ENCODE results near the gene RDH11.

Gene RDH11

DNA sequence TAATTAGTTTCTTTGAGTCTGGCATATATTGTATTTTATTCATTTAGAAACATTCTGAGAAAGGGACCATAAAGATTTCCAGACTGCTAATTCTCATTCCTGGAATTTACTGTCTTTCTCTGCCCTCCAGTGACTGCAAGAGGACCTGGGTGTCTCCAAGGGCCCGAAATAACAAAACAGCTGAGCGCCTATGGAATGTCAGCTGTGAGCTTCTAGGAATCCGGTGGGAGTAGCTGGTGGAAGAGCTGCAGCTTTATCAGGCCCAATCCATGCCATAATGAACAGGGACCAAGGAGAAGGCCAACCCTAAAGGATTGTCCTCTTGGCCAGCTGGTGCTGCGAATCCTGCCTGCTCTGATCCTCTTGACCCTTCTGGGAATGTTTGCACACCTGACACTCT, 38.1 kb upstream of the RDH11 start:
- TF ChIP-seq L3MBTL2 (conservative IDR thresholded peaks at IDR 0.05): no peak
- TF ChIP-seq, protein P1, sequence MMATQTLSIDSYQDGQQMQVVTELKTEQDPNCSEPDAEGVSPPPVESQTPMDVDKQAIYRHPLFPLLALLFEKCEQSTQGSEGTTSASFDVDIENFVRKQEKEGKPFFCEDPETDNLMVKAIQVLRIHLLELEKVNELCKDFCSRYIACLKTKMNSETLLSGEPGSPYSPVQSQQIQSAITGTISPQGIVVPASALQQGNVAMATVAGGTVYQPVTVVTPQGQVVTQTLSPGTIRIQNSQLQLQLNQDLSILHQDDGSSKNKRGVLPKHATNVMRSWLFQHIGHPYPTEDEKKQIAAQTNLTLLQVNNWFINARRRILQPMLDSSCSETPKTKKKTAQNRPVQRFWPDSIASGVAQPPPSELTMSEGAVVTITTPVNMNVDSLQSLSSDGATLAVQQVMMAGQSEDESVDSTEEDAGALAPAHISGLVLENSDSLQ (IDR thresholded peaks at IDR 0.05): no peak
- no peak for TF ChIP-seq ARNT (IDR thresholded peaks at IDR 0.05)
- ChIA-PET CTCF (no interaction called here), POLR2A (no interaction called here)
- DNase-seq (ENCODE audit: extremely low spot score): no peak

DNA sequence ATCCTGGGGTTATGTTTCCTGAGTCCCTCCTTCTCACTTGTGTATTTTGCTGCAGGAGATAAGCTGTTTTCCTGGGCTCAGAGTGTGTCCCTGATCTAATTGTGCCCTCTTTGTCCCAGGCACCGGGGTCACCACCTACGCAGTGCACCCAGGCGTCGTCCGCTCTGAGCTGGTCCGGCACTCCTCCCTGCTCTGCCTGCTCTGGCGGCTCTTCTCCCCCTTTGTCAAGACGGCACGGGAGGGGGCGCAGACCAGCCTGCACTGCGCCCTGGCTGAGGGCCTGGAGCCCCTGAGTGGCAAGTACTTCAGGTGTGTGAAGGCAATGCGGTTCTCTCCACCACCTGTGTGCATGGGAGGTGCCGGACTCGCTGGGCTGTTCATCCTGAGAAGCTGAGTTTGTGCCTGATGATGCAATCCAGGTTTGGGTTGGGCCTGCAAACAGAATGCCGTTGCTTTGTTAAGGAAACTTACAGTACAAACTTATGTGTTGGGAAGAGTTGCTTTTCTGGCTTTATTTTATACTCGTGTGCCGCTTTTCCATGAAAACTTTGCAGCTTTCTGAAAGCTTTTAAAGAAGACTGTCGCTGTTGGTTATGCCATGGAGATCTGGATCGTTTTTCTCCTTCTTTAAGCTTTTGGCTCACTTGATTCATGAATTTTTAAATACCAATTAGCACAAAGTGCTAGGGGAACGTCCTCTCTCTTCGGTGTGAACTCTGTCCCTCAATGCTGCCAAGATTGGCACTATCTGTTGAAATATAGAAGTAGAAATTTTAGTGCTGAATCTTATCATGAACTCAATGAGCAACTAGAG, 33.7 kb upstream of the RDH11 start:
- TF ChIP-seq FOXM1 (IDR thresholded peaks at IDR 0.05; ENCODE audit: borderline replicate concordance) (no peak), SP1 (IDR thresholded peaks at IDR 0.05) (no peak), CTBP1 (IDR thresholded peaks at IDR 0.05; ENCODE audit: borderline replicate concordance) (no peak), BHLHE40 (IDR thresholded peaks at IDR 0.05; ENCODE audit: borderline replicate concordance) (no peak)
- no peak for DNase-seq (ENCODE audit: extremely low spot score)
- CTCF ChIA-PET: no interaction called here
- POLR2A ChIA-PET: no interaction called here

DNA sequence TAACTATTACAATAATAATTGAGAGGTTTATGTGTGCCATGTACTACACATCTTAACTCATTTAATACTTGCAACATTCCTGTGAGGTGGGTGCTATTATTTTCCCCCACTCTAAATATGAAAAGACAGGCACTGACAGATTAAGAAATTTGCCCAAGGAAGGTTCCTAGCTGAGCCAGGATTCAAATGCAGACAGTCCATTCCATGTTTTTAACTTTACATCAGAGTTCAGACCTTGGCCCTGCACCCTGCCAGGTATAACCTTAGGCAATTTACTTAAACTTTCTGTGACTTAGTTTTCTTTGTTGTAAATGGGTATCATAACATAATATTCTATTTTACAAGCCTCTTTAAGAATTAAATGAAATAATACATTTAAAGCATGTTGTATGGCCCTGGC, 32.7 kb upstream of the RDH11 start:
- ChIA-PET CTCF (no interaction called here), POLR2A (no interaction called here)
- no peak for DNase-seq (ENCODE audit: extremely low spot score)
- TF ChIP-seq, protein P1 (IDR thresholded peaks at IDR 0.05): no peak
- TF ChIP-seq HDGF (IDR thresholded peaks at IDR 0.05; ENCODE audit: borderline replicate concordance) (no peak), FOXM1 (IDR thresholded peaks at IDR 0.05; ENCODE audit: borderline replicate concordance) (no peak), BHLHE40 (IDR thresholded peaks at IDR 0.05; ENCODE audit: borderline replicate concordance) (no peak), CTBP1 (IDR thresholded peaks at IDR 0.05; ENCODE audit: borderline replicate concordance) (no peak), TARDBP (IDR thresholded peaks at IDR 0.05) (no peak), SP1 (IDR thresholded peaks at IDR 0.05) (no peak), FOXK2 (IDR thresholded peaks at IDR 0.05) (no peak), SUZ12 (IDR thresholded peaks at IDR 0.05) (no peak), ELF4 (IDR thresholded peaks at IDR 0.05) (no peak), L3MBTL2 (conservative IDR thresholded peaks at IDR 0.05) (no peak), NFRKB (IDR thresholded peaks at IDR 0.05) (no peak), ARNT (IDR thresholded peaks at IDR 0.05) (no peak), LEF1 (IDR thresholded peaks at IDR 0.05; ENCODE audit: borderline replicate concordance) (no peak), ZNF384 (IDR thresholded peaks at IDR 0.05) (no peak), FOXA1 (IDR thresholded peaks at IDR 0.05) (no peak)

DNA sequence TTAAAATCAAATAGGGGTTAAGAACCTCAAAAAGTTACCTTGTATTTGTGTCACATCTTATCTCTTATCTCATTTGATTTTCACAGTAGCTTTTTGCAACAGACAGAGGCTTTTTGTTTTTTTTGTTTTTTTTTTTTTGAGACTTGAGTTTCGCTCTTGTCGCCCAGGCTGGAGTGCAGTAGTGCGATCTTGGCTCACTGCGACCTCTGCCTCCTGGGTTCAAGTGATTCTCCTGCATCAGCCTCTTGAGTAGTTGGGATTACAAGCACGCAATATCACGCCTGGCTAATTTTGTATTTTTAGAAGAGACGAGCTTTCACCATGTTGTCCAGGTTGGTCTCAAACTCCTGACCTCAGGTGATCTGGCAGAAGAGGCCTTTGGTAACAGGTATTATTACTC, 31.8 kb upstream of the RDH11 start:
- CTCF ChIA-PET: no interaction called here
- POLR2A ChIA-PET: interaction anchor here (0.6 kb wide), 1 partner anchor 147 kb away, joined by 3 read pairs; no protein-coding TSS in a partner anchor
- TF ChIP-seq, protein P1 (IDR thresholded peaks at IDR 0.05): no peak
- TF ChIP-seq TARDBP (IDR thresholded peaks at IDR 0.05) (no peak), HDGF (IDR thresholded peaks at IDR 0.05; ENCODE audit: borderline replicate concordance) (no peak), CTBP1 (IDR thresholded peaks at IDR 0.05; ENCODE audit: borderline replicate concordance) (no peak), ELF4 (IDR thresholded peaks at IDR 0.05) (no peak), SP1 (IDR thresholded peaks at IDR 0.05) (no peak), ZNF384 (IDR thresholded peaks at IDR 0.05) (no peak), LEF1 (IDR thresholded peaks at IDR 0.05; ENCODE audit: borderline replicate concordance) (no peak), FOXA1 (IDR thresholded peaks at IDR 0.05) (no peak), L3MBTL2 (conservative IDR thresholded peaks at IDR 0.05) (no peak), FOXK2 (IDR thresholded peaks at IDR 0.05) (no peak)
- DNase-seq (ENCODE audit: extremely low spot score): no peak

DNA sequence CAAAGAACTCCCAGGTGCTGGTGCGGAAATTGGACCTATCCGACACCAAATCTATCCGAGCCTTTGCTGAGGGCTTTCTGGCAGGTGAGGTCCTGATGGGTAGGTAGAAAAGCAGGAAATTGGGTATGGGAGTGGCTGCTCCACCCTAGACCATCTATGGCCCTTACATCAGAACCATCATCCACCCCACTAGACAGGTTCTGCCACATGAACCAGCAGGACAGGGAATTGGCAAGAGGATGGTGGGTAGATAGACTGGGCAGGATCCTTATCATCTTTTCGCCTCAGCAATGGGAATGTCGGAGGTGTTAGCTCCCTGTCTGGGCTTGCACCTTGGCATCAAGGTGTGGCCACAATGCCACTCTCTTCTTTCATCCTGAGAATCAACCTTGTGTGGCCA, 29.6 kb upstream of the RDH11 start:
- no peak for TF ChIP-seq LEF1 (IDR thresholded peaks at IDR 0.05; ENCODE audit: borderline replicate concordance)
- CTCF ChIA-PET: no interaction called here
- DNase-seq (ENCODE audit: extremely low spot score): no peak
- POLR2A ChIA-PET: no interaction called here

DNA sequence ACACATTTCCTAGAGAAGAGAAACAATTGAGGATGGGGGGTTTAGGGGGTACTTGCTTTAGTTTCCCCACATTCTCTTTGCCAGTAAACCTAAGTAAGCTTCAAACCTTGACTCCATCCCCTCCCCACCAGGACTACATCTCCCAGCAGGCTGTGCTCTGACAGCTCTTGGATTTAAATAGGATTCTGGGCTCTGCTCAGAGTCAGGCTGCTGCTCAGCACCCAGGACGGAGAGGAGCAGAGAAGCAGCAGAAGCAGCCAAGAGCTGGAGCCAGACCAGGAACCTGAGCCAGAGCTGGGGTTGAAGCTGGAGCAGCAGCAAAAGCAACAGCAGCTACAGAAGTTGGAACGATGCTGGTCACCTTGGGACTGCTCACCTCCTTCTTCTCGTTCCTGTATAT, 26.7 kb upstream of the RDH11 start:
- no peak for DNase-seq (ENCODE audit: extremely low spot score)
- TF ChIP-seq, protein P1 (IDR thresholded peaks at IDR 0.05): no peak
- TF ChIP-seq ARNT (IDR thresholded peaks at IDR 0.05) (no peak), L3MBTL2 (conservative IDR thresholded peaks at IDR 0.05) (no peak), TARDBP (IDR thresholded peaks at IDR 0.05) (no peak), FOXM1 (IDR thresholded peaks at IDR 0.05; ENCODE audit: borderline replicate concordance) (no peak), FOXA1 (IDR thresholded peaks at IDR 0.05) (no peak), SUZ12 (IDR thresholded peaks at IDR 0.05) (no peak), ZNF384 (IDR thresholded peaks at IDR 0.05) (no peak), LEF1 (IDR thresholded peaks at IDR 0.05; ENCODE audit: borderline replicate concordance) (no peak)
- POLR2A ChIA-PET: no interaction called here
- CTCF ChIA-PET: interaction anchor here (0.7 kb wide), 1 partner anchor 18 kb away, joined by 3 read pairs; no protein-coding TSS in a partner anchor
